Activated CD8-positive, alpha-beta memory T cell treated with anti-CD3 and anti-CD28 coated beads, Interleukin-2, amount 10 ng/mL, durations not matched to agents 7 days and 5 days (primary cell): ENCODE results near the gene TUBG1. TPM values are rescaled to one million over a fixed set of nuclear protein-coding genes. Genes with fewer than 3 reads are reported as not detected.
"Not testable (repeated sequence)": the region's sequence is repeated elsewhere in the genome, so short reads cannot be mapped to it uniquely, and the experiment has no call there.

Experiments
- ATAC-seq: fragments of 150-1000 bp; cut with Tn5 transposase; one replicate; pipeline ENCODE4 v1.10.0; 2021; ENCODE audit warnings: moderate library complexity
- CTCF ChIA-PET: fragments of 350-600 bp; sonication (Branson Sonifier 250); formaldehyde crosslinking; loops from one replicate; lab custom pipeline; 2021; ENCODE audit warnings: antibody characterized with exemption; lab: Charles Lee
- DNase-seq: peaks from one replicate; pipeline ENCODE4 v3.0.0-alpha.2; 2020
- H3K27ac Mint-ChIP-seq: one replicate; pipeline ENCODE4 v1.8.0; 2021; ENCODE audit warnings: mild to moderate bottlenecking, mixed read lengths
- H3K27me3 Mint-ChIP-seq: one replicate; pipeline ENCODE4 v1.8.0; 2021; ENCODE audit warnings: mixed read lengths
- H3K36me3 Mint-ChIP-seq: one replicate; pipeline ENCODE4 v1.8.0; 2021; ENCODE audit warnings: mild to moderate bottlenecking, mixed read lengths
- H3K4me1 Mint-ChIP-seq: one replicate; pipeline ENCODE4 v1.8.0; 2021; ENCODE audit warnings: mixed read lengths
- H3K4me3 Mint-ChIP-seq: one replicate; pipeline ENCODE4 v1.8.0; 2021; ENCODE audit warnings: mild to moderate bottlenecking, moderate library complexity, mixed read lengths
- H3K9me3 Mint-ChIP-seq: one replicate; pipeline ENCODE4 v1.8.0; 2022; ENCODE audit warnings: low read depth, mixed read lengths
- total RNA-seq, 2 experiments: library from RNA; stranded (reverse); gene quantifications; one replicate each; pipeline ENCODE4 v1.2.3, GENCODE V29; 2021

TUBG1 gene
- total RNA-seq, 2 experiments from 2014 or later, result 92.3 to 103 TPM

- Mint-ChIP-seq H3K4me3 (no peak overlapping the region), H3K27ac (no peak overlapping the region), H3K27me3 (no peaks in the 10 kb centered on the region), H3K4me1 (peaks cover 4% of the 10 kb centered on the region), H3K9me3 (no peaks in the 10 kb centered on the region), H3K36me3 (peaks cover 47% of the 10 kb centered on the region)
- CTCF ChIA-PET, result interaction anchor here (1.2 to 3.2 kb wide), 4 partner anchors 9 to 85 kb away, joined by 3 to 32 read pairs (median 8); partner anchors contain the start of genes PSMC3IP, RETREG3 and TUBG1
- ATAC-seq (no peak), DNase-seq (no peak)
Observed at GRCh38 chr17:42586514-42587230, 22.8 kb upstream of the TUBG1 start.

GRCh38 chr17:42590886-42591285 is 18.6 kb upstream of the TUBG1 start:
- Mint-ChIP-seq H3K9me3 (no peaks in the 10 kb centered on the region), H3K4me1 (peaks cover 7% of the 10 kb centered on the region), H3K36me3 (peaks cover 30% of the 10 kb centered on the region), H3K27ac (peak overlapping the region; percentile 28), H3K27me3 (no peaks in the 10 kb centered on the region), H3K4me3 (no peak overlapping the region)
- no peak for DNase-seq
- ATAC-seq, result no peak
- CTCF ChIA-PET, result interaction anchor here (1.1 kb wide), 1 partner anchor 8 kb away, joined by 3 read pairs; no protein-coding TSS in a partner anchor

GRCh38 chr17:42591411-42591810 is 18.1 kb upstream of the TUBG1 start:
- no peaks in the 10 kb centered on the region for H3K9me3 Mint-ChIP-seq
- CTCF ChIA-PET, result interaction anchor here (1.1 kb wide), 1 partner anchor 172 kb away, joined by 3 read pairs; no protein-coding TSS in a partner anchor
- no peaks in the 10 kb centered on the region for H3K27me3 Mint-ChIP-seq
- DNase-seq, result no peak
- no peak overlapping the region for H3K27ac Mint-ChIP-seq
- ATAC-seq, result no peak
- peaks cover 7% of the 10 kb centered on the region for H3K4me1 Mint-ChIP-seq
- no peak overlapping the region for H3K4me3 Mint-ChIP-seq
- H3K36me3 Mint-ChIP-seq, result peaks cover 29% of the 10 kb centered on the region

DNA sequence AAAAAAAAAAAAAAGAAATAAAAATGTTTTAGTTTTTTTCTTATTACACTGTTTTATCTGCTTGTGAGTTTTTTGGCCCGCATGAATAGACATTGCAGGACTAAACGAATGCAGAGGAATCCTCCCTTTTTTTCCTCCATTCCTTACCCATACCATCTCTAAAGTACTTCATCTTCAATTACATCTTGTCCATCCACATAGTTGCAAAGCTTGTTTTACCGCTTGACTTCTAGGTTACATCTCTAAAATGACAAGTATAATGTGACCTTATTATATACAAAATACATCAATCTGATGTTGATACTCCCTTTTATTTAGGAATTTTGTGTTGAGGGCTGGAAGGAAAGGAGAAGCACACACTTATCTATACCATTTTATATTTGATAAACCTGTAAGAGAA is 13.1 kb upstream of the TUBG1 start:
- ATAC-seq (no peak), DNase-seq (no peak)
- CTCF ChIA-PET, result interaction anchor here (0.9 kb wide), 1 partner anchor 18 kb away, joined by 6 read pairs; no protein-coding TSS in a partner anchor
- no peak overlapping the region for H3K4me3 Mint-ChIP-seq
- no peaks in the 10 kb centered on the region for H3K27me3 Mint-ChIP-seq
- H3K27ac Mint-ChIP-seq, result no peak overlapping the region
- peaks cover 2% of the 10 kb centered on the region for H3K4me1 Mint-ChIP-seq
- peaks cover 8% of the 10 kb centered on the region for H3K36me3 Mint-ChIP-seq
- no peaks in the 10 kb centered on the region for H3K9me3 Mint-ChIP-seq

DNA sequence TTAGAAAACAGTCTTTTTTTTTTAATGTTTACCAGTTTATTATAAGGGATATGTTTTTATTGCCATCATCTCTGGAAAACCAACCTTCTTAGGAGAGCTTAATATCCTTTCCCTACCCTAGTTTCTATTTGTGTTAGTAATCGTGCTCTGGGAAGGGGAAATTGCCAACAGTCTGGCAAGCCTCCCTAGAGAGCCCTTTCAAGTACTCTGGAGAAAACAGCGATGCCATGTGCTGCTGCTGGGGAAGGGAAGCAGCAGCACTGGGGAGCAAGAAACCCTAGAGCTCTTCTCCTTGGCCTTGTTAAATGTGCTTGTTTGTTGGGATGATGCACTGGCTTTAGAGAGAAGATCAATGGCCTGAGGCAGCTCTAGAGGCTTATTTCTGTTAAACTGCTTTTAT is 10.6 kb upstream of the TUBG1 start:
- Mint-ChIP-seq H3K9me3 (no peaks in the 10 kb centered on the region), H3K4me1 (peaks cover 3% of the 10 kb centered on the region), H3K27me3 (no peaks in the 10 kb centered on the region), H3K4me3 (no peak overlapping the region), H3K36me3 (peaks cover 12% of the 10 kb centered on the region), H3K27ac (no peak overlapping the region)
- no peak for DNase-seq
- no peak for ATAC-seq
- CTCF ChIA-PET, result interaction anchor here (1.3 to 2.7 kb wide), 3 partner anchors 9 to 21 kb away, joined by 3 to 14 read pairs (median 5); partner anchors contain the start of genes PSMC3IP, RETREG3 and TUBG1

DNA sequence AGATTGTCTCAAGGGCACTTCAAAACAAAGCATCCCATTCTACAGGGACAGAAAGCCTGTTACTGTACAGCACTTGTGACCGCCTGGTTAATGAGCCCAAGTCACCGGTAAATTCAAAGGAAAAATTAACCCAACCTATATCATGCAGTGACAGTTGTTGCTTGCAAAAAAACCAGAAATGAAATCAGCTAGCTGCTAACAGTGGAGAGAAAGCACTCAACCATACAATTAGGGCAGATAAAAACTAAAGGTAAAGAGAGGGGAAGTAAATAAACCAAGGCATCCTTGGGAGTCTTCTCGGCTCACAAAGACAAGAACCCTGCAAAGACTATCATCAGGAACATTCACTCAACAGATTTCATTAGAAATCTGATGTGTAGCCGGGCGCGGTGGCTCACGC is 6.2 kb upstream of the TUBG1 start:
- no peak overlapping the region for H3K4me3 Mint-ChIP-seq
- H3K9me3 Mint-ChIP-seq, result no peaks in the 10 kb centered on the region
- DNase-seq, result no peak
- no peaks in the 10 kb centered on the region for H3K27me3 Mint-ChIP-seq
- H3K27ac Mint-ChIP-seq, result no peak overlapping the region
- H3K4me1 Mint-ChIP-seq, result peaks cover 38% of the 10 kb centered on the region
- peaks cover 19% of the 10 kb centered on the region for H3K36me3 Mint-ChIP-seq
- CTCF ChIA-PET, result no interaction called here
- ATAC-seq, result no peak

DNA sequence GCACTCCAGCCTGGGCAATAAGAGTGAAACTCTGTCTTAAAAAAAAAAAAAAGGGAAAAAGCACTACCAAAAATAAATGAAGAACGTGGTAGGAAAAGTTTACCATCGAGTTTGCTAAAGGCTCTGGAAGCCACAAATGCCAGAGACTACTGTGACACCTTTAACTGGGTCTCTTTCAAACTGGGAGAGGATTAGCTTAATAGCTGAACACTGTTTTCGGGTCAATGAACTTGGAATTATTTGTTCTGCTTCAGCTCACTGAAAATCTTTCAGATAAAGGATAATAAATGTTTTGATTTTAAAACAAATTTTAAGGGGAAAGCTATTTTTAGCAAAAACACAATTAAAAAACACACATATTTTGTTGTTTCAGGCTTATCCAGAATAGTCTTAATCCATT is 1.7 kb upstream of the TUBG1 start:
- ATAC-seq, result no peak
- H3K36me3 Mint-ChIP-seq, result peaks cover 23% of the 10 kb centered on the region
- H3K4me3 Mint-ChIP-seq, result peak overlapping the region; percentile 94
- no peaks in the 10 kb centered on the region for H3K27me3 Mint-ChIP-seq
- no peak for DNase-seq
- H3K27ac Mint-ChIP-seq, result no peak overlapping the region
- peaks cover 50% of the 10 kb centered on the region for H3K4me1 Mint-ChIP-seq
- H3K9me3 Mint-ChIP-seq, result no peaks in the 10 kb centered on the region
- CTCF ChIA-PET, result interaction anchor here (0.7 to 3.4 kb wide), 14 partner anchors 9 to 216 kb away, joined by 3 to 45 read pairs (median 5); partner anchors contain the start of genes BECN1, PLEKHH3 and PSMC3IP

- ATAC-seq (peak; percentile 67), DNase-seq (peak; percentile 55)
- no peaks in the 10 kb centered on the region for H3K9me3 Mint-ChIP-seq
- H3K27ac Mint-ChIP-seq, result peak overlapping the region; percentile 92
- H3K4me1 Mint-ChIP-seq, result peaks cover 47% of the 10 kb centered on the region
- peaks cover 22% of the 10 kb centered on the region for H3K36me3 Mint-ChIP-seq
- H3K4me3 Mint-ChIP-seq, result peak overlapping the region; percentile 94
- CTCF ChIA-PET, result interaction anchor here (0.7 to 3.4 kb wide), 18 partner anchors 10 to 216 kb away, joined by 3 to 45 read pairs (median 5); partner anchors contain the start of genes BECN1, PLEKHH3 and PSMC3IP
- H3K27me3 Mint-ChIP-seq, result no peaks in the 10 kb centered on the region
Observed at GRCh38 chr17:42608305-42609181, 940 bp upstream of the TUBG1 start.

DNA sequence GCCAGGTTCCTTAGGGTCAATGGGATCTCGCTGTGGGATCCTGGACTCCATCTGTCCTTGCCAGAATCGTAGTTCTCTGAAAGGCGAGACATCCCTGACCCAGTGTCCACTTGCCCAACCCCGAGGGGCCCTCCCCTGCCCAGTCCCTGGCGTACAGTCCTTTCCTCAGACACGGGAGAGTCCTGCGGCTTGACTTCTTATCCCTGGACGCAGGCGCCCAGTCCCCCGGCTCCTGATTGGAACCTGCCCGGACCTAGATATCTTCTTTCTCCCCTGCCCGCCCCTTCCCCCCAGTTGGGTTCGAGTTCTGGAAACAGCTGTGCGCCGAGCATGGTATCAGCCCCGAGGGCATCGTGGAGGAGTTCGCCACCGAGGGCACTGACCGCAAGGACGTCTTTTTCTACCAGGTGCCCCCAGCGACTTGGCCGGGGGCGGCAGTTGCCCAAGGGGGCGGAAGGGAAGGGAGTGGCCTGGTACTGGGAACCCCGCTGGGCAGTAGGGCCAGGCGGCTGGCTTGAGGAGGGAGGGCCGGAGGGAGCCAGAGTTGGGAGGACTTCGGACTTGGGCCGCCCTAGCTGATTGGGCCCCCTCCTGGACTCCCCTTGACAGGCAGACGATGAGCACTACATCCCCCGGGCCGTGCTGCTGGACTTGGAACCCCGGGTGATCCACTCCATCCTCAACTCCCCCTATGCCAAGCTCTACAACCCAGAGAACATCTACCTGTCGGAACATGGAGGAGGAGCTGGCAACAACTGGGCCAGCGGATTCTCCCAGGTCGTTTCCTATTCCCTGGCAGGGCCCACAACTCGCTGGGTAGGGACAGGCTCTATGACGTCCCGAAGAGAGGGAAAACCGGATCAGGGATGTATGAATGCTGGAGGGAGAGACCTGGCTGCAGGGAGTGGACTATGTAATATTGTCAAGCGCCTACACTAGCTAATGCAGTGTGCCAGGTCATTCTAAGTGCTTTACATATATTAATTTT is 625 bp downstream of the TUBG1 start:
- H3K36me3 Mint-ChIP-seq, result peaks cover 32% of the 10 kb centered on the region
- CTCF ChIA-PET, result interaction anchor here (1.8 to 3.4 kb wide), 6 partner anchors 8 to 71 kb away, joined by 4 to 45 read pairs (median 12); partner anchors contain the start of genes PLEKHH3 and PSMC3IP

DNA sequence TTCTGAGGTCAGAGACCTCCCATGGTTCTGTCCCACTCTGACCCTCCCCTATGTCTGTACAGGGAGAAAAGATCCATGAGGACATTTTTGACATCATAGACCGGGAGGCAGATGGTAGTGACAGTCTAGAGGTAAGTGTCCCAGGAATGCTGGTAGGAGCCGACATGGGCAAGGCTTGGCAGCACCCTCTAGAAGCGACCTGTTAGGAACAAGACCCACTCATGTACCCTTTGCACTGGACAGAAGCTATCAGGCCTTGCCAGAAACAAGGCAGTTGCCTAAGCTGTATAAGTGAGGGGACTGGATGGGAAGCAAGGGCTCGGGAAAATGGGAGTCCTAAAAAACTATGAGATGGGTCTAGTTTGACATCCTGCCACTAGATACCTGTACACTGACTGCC is 2.5 kb downstream of the TUBG1 start:
- CTCF ChIA-PET, result no interaction called here
- ATAC-seq, result no peak
- no peaks in the 10 kb centered on the region for H3K9me3 Mint-ChIP-seq
- no peak overlapping the region for H3K4me3 Mint-ChIP-seq
- H3K27me3 Mint-ChIP-seq, result no peaks in the 10 kb centered on the region
- H3K27ac Mint-ChIP-seq, result no peak overlapping the region
- DNase-seq, result no peak
- peaks cover 24% of the 10 kb centered on the region for H3K4me1 Mint-ChIP-seq
- H3K36me3 Mint-ChIP-seq, result peaks cover 35% of the 10 kb centered on the region

More for the DNA sequence above, 625 bp downstream of the TUBG1 start:
- H3K27ac Mint-ChIP-seq, result peak overlapping the region; percentile 92
- peaks cover 41% of the 10 kb centered on the region for H3K4me1 Mint-ChIP-seq
- H3K9me3 Mint-ChIP-seq, H3K27me3 Mint-ChIP-seq, DNase-seq, ATAC-seq: not testable (repeated sequence)
- H3K4me3 Mint-ChIP-seq, result peak overlapping the region; percentile 94

DNA sequence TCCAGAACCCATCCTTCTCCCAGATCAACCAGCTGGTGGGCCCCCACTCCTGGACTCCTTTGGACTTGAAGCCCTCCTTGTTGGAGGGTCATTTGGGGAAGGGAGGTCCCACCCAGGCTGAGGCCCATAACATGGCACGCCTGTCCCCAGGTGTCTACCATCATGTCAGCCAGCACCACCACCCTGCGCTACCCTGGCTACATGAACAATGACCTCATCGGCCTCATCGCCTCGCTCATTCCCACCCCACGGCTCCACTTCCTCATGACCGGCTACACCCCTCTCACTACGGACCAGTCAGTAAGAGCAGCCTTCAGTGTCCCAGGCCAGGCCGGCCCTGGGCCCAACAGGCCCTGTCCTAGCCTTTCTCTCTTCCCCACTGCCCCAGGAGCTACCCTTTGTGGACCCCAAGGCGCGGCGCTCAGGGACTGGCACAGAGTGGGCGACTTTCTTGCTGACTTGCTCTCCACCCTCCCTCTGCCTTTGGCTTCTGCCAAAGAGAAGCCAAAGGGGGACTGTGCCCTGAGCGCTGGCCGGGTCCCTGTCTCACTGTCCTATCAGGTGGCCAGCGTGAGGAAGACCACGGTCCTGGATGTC is 4.3 kb downstream of the TUBG1 start:
- peaks cover 21% of the 10 kb centered on the region for H3K4me1 Mint-ChIP-seq
- no peaks in the 10 kb centered on the region for H3K9me3 Mint-ChIP-seq
- H3K27ac Mint-ChIP-seq, result no peak overlapping the region
- DNase-seq (no peak), ATAC-seq (no peak)
- H3K4me3 Mint-ChIP-seq, result no peak overlapping the region
- H3K27me3 Mint-ChIP-seq, result no peaks in the 10 kb centered on the region
- peaks cover 35% of the 10 kb centered on the region for H3K36me3 Mint-ChIP-seq
- CTCF ChIA-PET, result no interaction called here

DNA sequence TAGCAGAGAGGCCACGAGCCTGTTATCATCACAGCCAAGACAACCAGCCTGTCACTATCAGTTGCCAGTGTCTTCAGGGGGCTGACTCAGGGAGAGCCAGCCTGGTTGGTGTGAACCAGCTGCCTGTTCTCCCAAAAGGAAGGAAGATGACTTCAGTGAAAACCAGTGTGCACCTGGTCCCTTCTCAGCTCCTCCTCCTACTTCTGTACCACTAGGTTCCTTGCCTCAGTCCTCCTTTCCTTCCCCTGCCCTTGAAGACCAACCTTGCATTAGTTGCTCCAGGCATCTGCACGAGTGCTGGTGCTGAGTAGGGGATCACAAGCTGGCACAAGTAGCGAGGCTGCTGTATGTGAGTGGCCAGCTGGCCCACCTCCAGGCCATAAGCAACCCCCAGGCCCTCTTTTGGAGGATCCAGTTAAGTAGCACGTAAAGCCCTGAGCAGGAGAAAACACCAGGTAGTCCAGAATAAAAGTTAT is 8.5 kb downstream of the TUBG1 start:
- H3K27ac Mint-ChIP-seq, result peak overlapping the region; percentile 63
- peaks cover 23% of the 10 kb centered on the region for H3K36me3 Mint-ChIP-seq
- CTCF ChIA-PET, result interaction anchor here (0.6 to 2.0 kb wide), 5 partner anchors 9 to 576 kb away, joined by 3 to 13 read pairs (median 3); partner anchors contain the start of genes CNTD1, COA3, RETREG3 and TUBG1
- no peaks in the 10 kb centered on the region for H3K9me3 Mint-ChIP-seq
- H3K4me1 Mint-ChIP-seq, result peaks cover 16% of the 10 kb centered on the region
- H3K4me3 Mint-ChIP-seq, result no peak overlapping the region
- ATAC-seq (no peak), DNase-seq (no peak)
- no peaks in the 10 kb centered on the region for H3K27me3 Mint-ChIP-seq
